ENCODE measurements around the gene CD163.

GRCh38 chr12:7496451-7496850, 7.1 kb downstream of the CD163 start:
- TF ChIP-seq POLR2A (IDR thresholded peaks at IDR 0.05; ENCODE audit: low read length) (no peak), GATA1 (IDR thresholded peaks at IDR 0.05; ENCODE audit: low read depth, low read length) (no peak)
